ENCODE measurements around the gene EPHB6. TPM values are rescaled to one million over a fixed set of nuclear protein-coding genes. Genes with fewer than 3 reads are reported as not detected.

EPHB6 gene
- total RNA-seq, 2 experiments from 2014 or later: 50.7 to 55.8 TPM

GRCh38 chr7:142899661-142900060 lies 44.8 kb downstream of the EPHB6 start:
- DNase-seq (no peak), ATAC-seq (ENCODE audit: poor library complexity) (no peak)
- Mint-ChIP-seq H3K9me3 (no peaks in the 10 kb centered on the region), H3K27ac (no peak overlapping the region), H3K36me3 (ENCODE audit: low read depth) (no peaks in the 10 kb centered on the region), H3K4me3 (no peak overlapping the region), H3K27me3 (peaks cover 5% of the 10 kb centered on the region), H3K4me1 (ENCODE audit: low read depth) (no peaks in the 10 kb centered on the region)
- no peaks in the 10 kb centered on the region for H3K4me1 ChIP-seq (ENCODE audit: insufficient read depth, low read length)
- H3K27me3 ChIP-seq (ENCODE audit: control insufficient read depth in 1 of 2, insufficient read depth in 2 of 2, low read length in 2 of 2): no peaks in the 10 kb centered on the region
- intact Hi-C loops (cut with DNase I, micrococcal nuclease): no loop called here
- POLR2A ChIA-PET: no interaction called here
- no peaks in the 10 kb centered on the region for H3K9me3 ChIP-seq (ENCODE audit: control insufficient read depth in 1 of 2, insufficient read depth in 1 of 2, low read length in 2 of 2)
- no peaks in the 10 kb centered on the region for H3K36me3 ChIP-seq (ENCODE audit: insufficient read depth, low read length)
- no peak overlapping the region for H3K4me3 ChIP-seq (ENCODE audit: low read length)
- CTCF ChIA-PET: no interaction called here
- no peak overlapping the region for H3K27ac ChIP-seq (ENCODE audit: low read depth in 1 of 2, low read length in 2 of 2)
- no peak for TF ChIP-seq CTCF (IDR thresholded peaks at IDR 0.05)

GRCh38 chr7:142901426-142902259 lies 46.8 kb downstream of the EPHB6 start:
- H3K9me3 Mint-ChIP-seq: no peaks in the 10 kb centered on the region
- Histone ChIP-seq H3K4me3 (ENCODE audit: low read length) (no peak overlapping the region), H3K9me3 (ENCODE audit: control insufficient read depth in 1 of 2, insufficient read depth in 1 of 2, low read length in 2 of 2) (no peaks in the 10 kb centered on the region), H3K36me3 (ENCODE audit: insufficient read depth, low read length) (no peaks in the 10 kb centered on the region), H3K27ac (ENCODE audit: low read depth in 1 of 2, low read length in 2 of 2) (no peak overlapping the region), H3K27me3 (ENCODE audit: control insufficient read depth in 1 of 2, insufficient read depth in 2 of 2, low read length in 2 of 2) (no peaks in the 10 kb centered on the region), H3K4me1 (ENCODE audit: insufficient read depth, low read length) (no peaks in the 10 kb centered on the region)
- peaks cover 5% of the 10 kb centered on the region for H3K27me3 Mint-ChIP-seq
- ChIA-PET CTCF (interaction anchor here (0.7 kb wide), 1 partner anchor 547 kb away, joined by 3 read pairs; no protein-coding TSS in a partner anchor), POLR2A (no interaction called here)
- DNase-seq: no peak
- no peak for ATAC-seq (ENCODE audit: poor library complexity)
- no peak overlapping the region for H3K4me3 Mint-ChIP-seq
- no peaks in the 10 kb centered on the region for H3K4me1 Mint-ChIP-seq (ENCODE audit: low read depth)
- TF ChIP-seq CTCF (IDR thresholded peaks at IDR 0.05): no peak
- H3K27ac Mint-ChIP-seq: no peak overlapping the region
- intact Hi-C loops (cut with DNase I, micrococcal nuclease): no loop called here
- no peaks in the 10 kb centered on the region for H3K36me3 Mint-ChIP-seq (ENCODE audit: low read depth)

GRCh38 chr7:142904128-142904527 lies 49.3 kb downstream of the EPHB6 start:
- no peaks in the 10 kb centered on the region for H3K4me1 Mint-ChIP-seq (ENCODE audit: low read depth)
- CTCF ChIA-PET: no interaction called here

More at GRCh38 chr7:142904128-142904527, 49.3 kb downstream of the EPHB6 start:
- Mint-ChIP-seq H3K9me3 (no peaks in the 10 kb centered on the region), H3K27me3 (peaks cover 15% of the 10 kb centered on the region), H3K36me3 (ENCODE audit: low read depth) (no peaks in the 10 kb centered on the region), H3K4me3 (no peak overlapping the region), H3K27ac (no peak overlapping the region)
- Histone ChIP-seq H3K4me3 (ENCODE audit: low read length) (no peak overlapping the region), H3K9me3 (ENCODE audit: control insufficient read depth in 1 of 2, insufficient read depth in 1 of 2, low read length in 2 of 2) (no peaks in the 10 kb centered on the region), H3K4me1 (ENCODE audit: insufficient read depth, low read length) (no peaks in the 10 kb centered on the region), H3K36me3 (ENCODE audit: insufficient read depth, low read length) (no peaks in the 10 kb centered on the region), H3K27ac (ENCODE audit: low read depth in 1 of 2, low read length in 2 of 2) (no peak overlapping the region), H3K27me3 (ENCODE audit: control insufficient read depth in 1 of 2, insufficient read depth in 2 of 2, low read length in 2 of 2) (peaks cover 4 to 5% of the 10 kb centered on the region in 2 experiments)
- POLR2A ChIA-PET: interaction anchor here (0.8 kb wide), 1 partner anchor 23 kb away, joined by 3 read pairs; no protein-coding TSS in a partner anchor
- intact Hi-C loops (cut with DNase I, micrococcal nuclease): no loop called here
- ATAC-seq (ENCODE audit: poor library complexity): no peak
- DNase-seq: no peak
- TF ChIP-seq CTCF (IDR thresholded peaks at IDR 0.05): no peak

Measured in CD4-positive, alpha-beta T cell (primary cell).